Right lobe of liver (tissue), 6 donors: ENCODE measurements around the gene SMPD4. TPM values are rescaled to one million over a fixed set of nuclear protein-coding genes. Genes with fewer than 3 reads are reported as not detected.
"Not testable (repeated sequence)": the region's sequence is repeated elsewhere in the genome, so short reads cannot be mapped to it uniquely, and the experiment has no call there.

Source experiments
- ATAC-seq, 4 donors: fragments of 200-7000 bp; cut with Tn5 transposase; one replicate each; pipeline ENCODE4 v1.9.1; 2020; ENCODE audit warnings: mild to moderate bottlenecking in 4 of 4, moderate library complexity in 4 of 4
- DNase-seq, 3 donors: peaks; one replicate each; pipeline ENCODE4 v3.0.0-alpha.2; 2020
- H3K27ac ChIP-seq, 3 donors: fragments of 200-600 bp; one replicate each; pipeline ENCODE4 v1.8.0; 2022
- H3K27me3 ChIP-seq, 2 donors: fragments of 200-600 bp; one replicate each; pipeline ENCODE4 v1.8.0; 2022
- H3K36me3 ChIP-seq, 4 donors: fragments of 200-600 bp; sonication (generic) in 1 of 4; one replicate each; pipeline versions ENCODE4 v1.5.1 to v1.8.0; 2017 to 2022; ENCODE audit warnings: control low read depth in 1 of 4
- H3K4me1 ChIP-seq, 4 donors: fragments of 200-600 bp; sonication (generic) in 1 of 4; one replicate each; pipeline versions ENCODE4 v1.5.1 to v1.8.0; 2017 to 2022; ENCODE audit warnings: control low read depth in 1 of 4
- H3K4me3 ChIP-seq, 3 donors: fragments of 200-600 bp; one replicate each; pipeline ENCODE4 v1.8.0; 2022
- H3K9me3 ChIP-seq, 4 donors: fragments of 200-600 bp; sonication (generic) in 1 of 4; one replicate each; pipeline versions ENCODE4 v1.5.1 to v1.8.0; 2017 to 2022; ENCODE audit warnings: control low read depth in 1 of 4
- CTCF ChIP-seq, 4 donors: fragments of 200-600 bp in 3 of 4; fragments of 450-650 bp in 1 of 4; IDR thresholded peaks; one replicate each; pipeline versions ENCODE4 v1.5.1 to v1.8.0; 2016 to 2022; ENCODE audit warnings: antibody characterized with exemption in 4 of 4, mild to moderate bottlenecking in 2 of 4
- POLR2A ChIP-seq: fragments of 450-650 bp; IDR thresholded peaks from one replicate; pipeline ENCODE4 v1.6.1; 2017; ENCODE audit warnings: antibody characterized with exemption, mild to moderate bottlenecking
- WGBS: methylation state at CpG from one replicate; pipeline ENCODE4 v1.1.6; 2018; ENCODE audit warnings: low coverage, low lambda C conversion rate; ENCODE audit not compliant: insufficient coverage; ENCODE audit errors: missing lambda C conversion rate; 5-methylcytosine and 5-hydroxymethylcytosine counted together
- intact Hi-C, 2 donors: fragments of 100-400 bp; cut with DNase I; formaldehyde crosslinking; loops; one replicate each; pipeline versions ENCODE4 v1.11.2 to v1.14.1; 2022
- total RNA-seq, 6 experiments: library from RNA; depleted of rRNA in 2 of 6; stranded (reverse); fragments of >200 nt in 2 of 6; fragmentation: NEBNext Ultra II Directional in 3 of 6; extraction: Animal tissue kit (Norgen Biotek cat#: 25700) in 3 of 6; gene quantifications; one replicate each; pipeline versions ENCODE4 v1.1.0 to v1.2.4, GENCODE V29; 2016 to 2023
- donor health status: DM: no; HTN: yes; CAD: no.
- donor health status: DM: no; HTN: no; CAD: no.
- donor health status: DM: no; HTN: no; CAD: no.
- donor health status: DM: no; HTN: yes; CAD: no.
- donor health status: DM: no; HTN: yes; CAD: no.

SMPD4 gene
- total RNA-seq, 6 experiments from 2014 or later, result 19.0 to 24.3 (median 21.6) TPM

- Histone ChIP-seq H3K4me3 (no peak overlapping the region), H3K4me1 (no peaks in the 10 kb centered on the region), H3K27ac (no peak overlapping the region), H3K36me3 (peaks cover 0 to 10% (median under 1%) of the 10 kb centered on the region in 4 donors), H3K9me3 (no peaks in the 10 kb centered on the region), H3K27me3 (no peaks in the 10 kb centered on the region)
- no peak for DNase-seq
- 100% methylated on average over 1 of the region's 9 CpGs for WGBS
- no peak for ATAC-seq
- no peak for TF ChIP-seq POLR2A
- TF ChIP-seq CTCF (IDR thresholded peaks at IDR 0.05), result no peak
- intact Hi-C loops, result no loop called here
Observed at GRCh38 chr2:130158631-130159030, 22.8 kb downstream of the SMPD4 start.

- H3K9me3 ChIP-seq, ATAC-seq, H3K4me1 ChIP-seq, DNase-seq, H3K27me3 ChIP-seq, H3K27ac ChIP-seq, H3K36me3 ChIP-seq, intact Hi-C loops, H3K4me3 ChIP-seq: not testable (repeated sequence)
- WGBS, result 70% methylated on average over 7 of the region's 13 CpGs
Observed at GRCh38 chr2:130157825-130158514, 23.4 kb downstream of the SMPD4 start.

GRCh38 chr2:130157354-130157753 lies 24.0 kb downstream of the SMPD4 start:
- ATAC-seq, H3K4me1 ChIP-seq, H3K27ac ChIP-seq, H3K36me3 ChIP-seq, DNase-seq, H3K27me3 ChIP-seq, intact Hi-C loops, H3K4me3 ChIP-seq, H3K9me3 ChIP-seq: not testable (repeated sequence)
- WGBS, result no CpG with 5 or more reads among the region's 12 CpGs

GRCh38 chr2:130156624-130157004 lies 24.8 kb downstream of the SMPD4 start:
- WGBS, result 88% methylated on average over 3 of the region's 9 CpGs
- Histone ChIP-seq H3K4me1 (no peaks in the 10 kb centered on the region), H3K27ac (no peak overlapping the region), H3K36me3 (peaks cover 0 to 4% (median 0%) of the 10 kb centered on the region in 4 donors), H3K27me3 (no peaks in the 10 kb centered on the region), H3K9me3 (no peaks in the 10 kb centered on the region), H3K4me3 (no peak overlapping the region)
- intact Hi-C loops, result no loop called here
- DNase-seq (no peak), ATAC-seq (no peak)
- no peak for TF ChIP-seq CTCF (IDR thresholded peaks at IDR 0.05)
- TF ChIP-seq POLR2A, result no peak

- intact Hi-C loops, H3K4me3 ChIP-seq, H3K27me3 ChIP-seq, H3K9me3 ChIP-seq, H3K36me3 ChIP-seq, H3K4me1 ChIP-seq, H3K27ac ChIP-seq: not testable (repeated sequence)
- peak; percentile 71 to 95 (median 87) for ATAC-seq
- no CpG with 5 or more reads among the region's 16 CpGs for WGBS
- DNase-seq, result peak; percentile 59 to 79 (median 73)
- peak; percentile 43 to 60 (median 46) for TF ChIP-seq CTCF (IDR thresholded peaks at IDR 0.05)
Observed at GRCh38 chr2:130155956-130156623, 25.3 kb downstream of the SMPD4 start.
